ENCODE measurements around the gene SLC2A5. TPM values are rescaled to one million over a fixed set of nuclear protein-coding genes. Genes with fewer than 3 reads are reported as not detected.
"Not testable (repeated sequence)": the region's sequence is repeated elsewhere in the genome, so short reads cannot be mapped to it uniquely, and the experiment has no call there.

The SLC2A5 gene
- total RNA-seq, 1 donor = 2.2 TPM

DNA sequence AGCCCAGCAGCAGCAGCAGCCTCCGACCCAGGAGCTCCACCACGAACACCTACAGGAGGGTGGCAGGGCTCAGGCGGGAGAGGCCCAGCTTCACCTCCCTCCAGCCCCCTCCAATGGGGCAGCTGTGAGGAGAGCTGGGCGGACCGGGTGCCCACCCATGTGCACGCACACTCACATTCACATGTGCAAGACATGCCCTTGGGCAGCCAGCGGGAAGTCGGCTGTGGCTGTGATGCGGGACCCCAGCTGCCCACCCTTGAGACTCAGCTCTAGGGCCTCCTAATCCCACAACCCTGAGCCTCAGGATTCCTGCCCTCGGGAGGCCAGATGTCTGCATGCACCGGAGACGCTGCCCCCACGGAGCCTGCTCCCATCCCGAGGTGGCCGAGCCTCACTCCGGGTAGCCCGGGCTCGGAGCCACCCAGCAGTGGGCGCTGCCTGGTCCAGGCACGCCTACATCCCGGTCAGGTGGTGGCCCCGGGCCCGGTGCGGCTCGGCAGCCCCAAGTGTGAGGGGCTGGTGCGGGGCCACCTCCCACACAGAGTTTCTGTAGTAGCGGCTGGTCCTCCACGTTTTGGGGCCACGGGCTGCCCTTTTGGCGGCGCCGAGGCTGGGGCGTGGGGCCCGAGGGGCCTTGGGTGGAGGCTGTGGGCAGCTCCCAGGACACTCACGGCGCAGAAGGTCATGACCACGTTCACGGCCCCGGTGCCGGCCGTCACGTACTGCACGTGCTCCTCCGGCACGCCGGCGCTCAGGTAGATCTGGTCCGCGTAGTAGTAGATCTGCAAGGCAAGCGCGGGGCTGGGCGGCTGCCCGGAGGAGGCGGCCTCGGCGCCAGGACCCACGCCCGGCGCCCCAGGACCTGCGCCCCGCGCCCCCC lies 30.3 kb downstream of the SLC2A5 start:
- H3K4me3 ChIP-seq (ENCODE audit: low read depth, low read length) = no peak overlapping the region
- TF ChIP-seq, protein P1, sequence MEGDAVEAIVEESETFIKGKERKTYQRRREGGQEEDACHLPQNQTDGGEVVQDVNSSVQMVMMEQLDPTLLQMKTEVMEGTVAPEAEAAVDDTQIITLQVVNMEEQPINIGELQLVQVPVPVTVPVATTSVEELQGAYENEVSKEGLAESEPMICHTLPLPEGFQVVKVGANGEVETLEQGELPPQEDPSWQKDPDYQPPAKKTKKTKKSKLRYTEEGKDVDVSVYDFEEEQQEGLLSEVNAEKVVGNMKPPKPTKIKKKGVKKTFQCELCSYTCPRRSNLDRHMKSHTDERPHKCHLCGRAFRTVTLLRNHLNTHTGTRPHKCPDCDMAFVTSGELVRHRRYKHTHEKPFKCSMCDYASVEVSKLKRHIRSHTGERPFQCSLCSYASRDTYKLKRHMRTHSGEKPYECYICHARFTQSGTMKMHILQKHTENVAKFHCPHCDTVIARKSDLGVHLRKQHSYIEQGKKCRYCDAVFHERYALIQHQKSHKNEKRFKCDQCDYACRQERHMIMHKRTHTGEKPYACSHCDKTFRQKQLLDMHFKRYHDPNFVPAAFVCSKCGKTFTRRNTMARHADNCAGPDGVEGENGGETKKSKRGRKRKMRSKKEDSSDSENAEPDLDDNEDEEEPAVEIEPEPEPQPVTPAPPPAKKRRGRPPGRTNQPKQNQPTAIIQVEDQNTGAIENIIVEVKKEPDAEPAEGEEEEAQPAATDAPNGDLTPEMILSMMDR (IDR thresholded peaks at IDR 0.05; ENCODE audit: insufficient read depth, low read depth, low read length) = no peak
- no peak for DNase-seq (ENCODE audit: low read depth)

GRCh38 chr1:9038338-9038650 lies 31.1 kb downstream of the SLC2A5 start:
- no peak for DNase-seq (ENCODE audit: low read depth)
- H3K4me3 ChIP-seq (ENCODE audit: low read depth, low read length) = no peak overlapping the region
- TF ChIP-seq, protein P1 (IDR thresholded peaks at IDR 0.05; ENCODE audit: insufficient read depth, low read depth, low read length) = no peak

- TF ChIP-seq, protein P1 (IDR thresholded peaks at IDR 0.05; ENCODE audit: insufficient read depth, low read depth, low read length) = no peak
- DNase-seq (ENCODE audit: low read depth) = no peak
- no peak overlapping the region for H3K4me3 ChIP-seq (ENCODE audit: low read depth, low read length)
Observed at GRCh38 chr1:9037476-9038337, 31.7 kb downstream of the SLC2A5 start.

- DNase-seq (ENCODE audit: low read depth) = no peak
- H3K4me3 ChIP-seq (ENCODE audit: low read depth, low read length) = no peak overlapping the region
- TF ChIP-seq, protein P1 (IDR thresholded peaks at IDR 0.05; ENCODE audit: insufficient read depth, low read depth, low read length) = no peak
Observed at GRCh38 chr1:9035226-9035625, 34.2 kb downstream of the SLC2A5 start.

DNA sequence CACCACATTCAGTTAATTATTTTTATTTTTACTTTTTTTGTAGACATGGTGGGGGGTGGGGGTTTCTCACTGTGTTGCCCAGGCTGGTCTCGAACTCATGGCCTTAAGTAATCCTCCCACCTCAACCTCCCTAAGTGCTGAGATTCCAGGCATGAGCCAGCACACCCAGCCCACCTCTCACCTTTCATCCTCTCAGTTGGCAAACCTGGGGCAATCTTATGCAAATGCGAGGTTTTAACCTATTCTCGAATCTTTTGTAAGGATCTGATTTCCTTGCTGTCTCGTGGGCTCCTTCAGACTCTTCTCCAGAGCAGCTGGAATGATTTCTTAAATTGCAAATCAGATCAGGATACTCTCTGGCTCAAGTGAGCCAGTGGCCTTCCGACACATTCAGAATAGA lies 36.1 kb downstream of the SLC2A5 start:
- TF ChIP-seq, protein P1 (IDR thresholded peaks at IDR 0.05; ENCODE audit: insufficient read depth, low read depth, low read length) = no peak
- DNase-seq (ENCODE audit: low read depth) = no peak

GRCh38 chr1:9031484-9032259 lies 37.8 kb downstream of the SLC2A5 start:
- DNase-seq (ENCODE audit: low read depth) = no peak
- H3K4me3 ChIP-seq (ENCODE audit: low read depth, low read length) = no peak overlapping the region
- TF ChIP-seq, protein P1 (IDR thresholded peaks at IDR 0.05; ENCODE audit: insufficient read depth, low read depth, low read length) = no peak

More for the DNA sequence above, 36.1 kb downstream of the SLC2A5 start:
- no peak overlapping the region for H3K4me3 ChIP-seq (ENCODE audit: low read depth, low read length)

GRCh38 chr1:9031077-9031476 lies 38.4 kb downstream of the SLC2A5 start:
- H3K4me3 ChIP-seq (ENCODE audit: low read depth, low read length); DNase-seq (ENCODE audit: low read depth): not testable (repeated sequence)
